Lung (tissue), 12 donors: ENCODE data around the gene SPATA20. TPM values are rescaled to one million over a fixed set of nuclear protein-coding genes. Genes with fewer than 3 reads are reported as not detected.

Source experiments
- ATAC-seq: fragments of 200-7000 bp; cut with Tn5 transposase; one replicate; pipeline ENCODE4 v1.9.1; 2020; ENCODE audit warnings: moderate number of reproducible peaks; ENCODE audit not compliant: insufficient read depth, low FRiP score
- DNase-seq, 3 donors: peaks; one replicate each; pipeline ENCODE4 v3.0.0-alpha.2; 2013 to 2017
- H3K27ac ChIP-seq, 2 donors: one replicate each; pipeline ENCODE4 v1.5.1; 2013; ENCODE audit warnings: mild to moderate bottlenecking in 2 of 2, moderate library complexity in 2 of 2, control low read depth in 1 of 2, inconsistent platforms in 1 of 2, low read depth in 1 of 2, low read length in 1 of 2
- H3K27me3 ChIP-seq, 3 donors: one replicate each; pipeline ENCODE4 v1.5.1; 2013; ENCODE audit warnings: low read length in 2 of 3; ENCODE audit not compliant: control insufficient read depth in 3 of 3, insufficient read depth in 3 of 3
- H3K36me3 ChIP-seq, 4 donors: one replicate each; pipeline ENCODE4 v1.5.1; 2013; ENCODE audit warnings: low read length in 4 of 4, mild to moderate bottlenecking in 1 of 4, moderate library complexity in 1 of 4; ENCODE audit not compliant: control insufficient read depth in 4 of 4, insufficient read depth in 4 of 4
- H3K4me1 ChIP-seq, 5 donors: one replicate each; pipeline ENCODE4 v1.5.1; 2013; ENCODE audit warnings: low read length in 5 of 5, mild to moderate bottlenecking in 2 of 5, moderate library complexity in 1 of 5; ENCODE audit not compliant: control insufficient read depth in 5 of 5, insufficient read depth in 5 of 5
- H3K4me3 ChIP-seq: one replicate; pipeline ENCODE4 v1.5.1; 2013; ENCODE audit warnings: mild to moderate bottlenecking, control low read depth, moderate library complexity
- H3K9ac ChIP-seq, 2 donors: one replicate each; pipeline ENCODE4 v1.5.1; 2013; ENCODE audit warnings: low read length in 2 of 2, control low read depth in 1 of 2; ENCODE audit not compliant: insufficient read depth in 1 of 2
- H3K9me3 ChIP-seq, 4 donors: one replicate each; pipeline ENCODE4 v1.5.1; 2013; ENCODE audit warnings: low read length in 3 of 4, mild to moderate bottlenecking in 1 of 4, moderate library complexity in 1 of 4; ENCODE audit not compliant: control insufficient read depth in 4 of 4, insufficient read depth in 3 of 4
- WGBS, 2 donors: extraction: QIAGEN DNeasy Blood & Tissue Kit; methylation state at CpG; one replicate each; pipeline ENCODE4 v1.1.7; 2013; 5-methylcytosine and 5-hydroxymethylcytosine counted together
- polyA plus RNA-seq, 2 donors: library from polyadenylated mRNA; stranded (reverse); fragments of 200-250 nt; gene quantifications; one replicate each; pipeline ENCODE4 v1.2.1, GENCODE V29; 2013
- total RNA-seq, 2 donors: library from RNA; depleted of rRNA in 1 of 2; stranded (reverse); fragments of >200 nt in 1 of 2; gene quantifications; one replicate each; pipeline ENCODE4 v1.2.1, GENCODE V29; 2014 to 2021
- TF ChIP-seq, protein P1 (sequence below): IDR thresholded peaks from 2 replicates; pipeline ENCODE4 v1.5.1; 2012; ENCODE audit warnings: mild to moderate bottlenecking; ENCODE audit errors: control extremely low read depth, extremely low read depth
- donor health status: control.
- donor health status: control.
- donor health status: Bipolar disorder and iron deficiency.
- donor health status: healthy.
- donor health status: DM: yes; HTN: yes; CAD: no.

SPATA20 gene
- total and polyA plus RNA-seq, 4 donors: 10.5 to 37.8 (median 29.0) TPM

DNA sequence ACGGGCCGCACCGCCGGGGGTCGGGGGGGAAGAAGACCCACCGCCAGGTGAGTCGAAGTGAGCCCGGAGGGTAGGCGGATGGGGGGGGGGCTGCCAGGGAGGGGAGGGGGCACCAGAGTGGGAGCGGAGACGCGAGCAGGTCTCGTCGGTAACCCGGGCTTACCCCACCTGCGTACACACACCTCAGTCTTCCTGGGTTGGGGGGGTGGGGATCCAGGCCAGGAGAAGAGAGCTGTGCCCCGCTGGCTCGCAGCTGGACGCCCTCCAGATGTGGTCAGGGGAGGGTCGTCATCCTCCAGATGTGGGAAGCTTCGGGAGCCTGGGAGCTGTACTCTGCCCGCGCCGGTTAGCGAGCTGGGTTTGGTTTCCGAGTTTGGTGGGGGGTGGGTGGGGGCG is 14.8 kb downstream of the SPATA20 start:
- peak in 1 of 3 donors; percentile 46 for DNase-seq
- ATAC-seq: no peak
- no peak overlapping the region for H3K9ac ChIP-seq
- no peak overlapping the region for H3K27ac ChIP-seq
- 0 to 1% methylated on average over 11 to 27 of the region's 27 CpGs for WGBS, 2 donors
- TF ChIP-seq, protein P1, sequence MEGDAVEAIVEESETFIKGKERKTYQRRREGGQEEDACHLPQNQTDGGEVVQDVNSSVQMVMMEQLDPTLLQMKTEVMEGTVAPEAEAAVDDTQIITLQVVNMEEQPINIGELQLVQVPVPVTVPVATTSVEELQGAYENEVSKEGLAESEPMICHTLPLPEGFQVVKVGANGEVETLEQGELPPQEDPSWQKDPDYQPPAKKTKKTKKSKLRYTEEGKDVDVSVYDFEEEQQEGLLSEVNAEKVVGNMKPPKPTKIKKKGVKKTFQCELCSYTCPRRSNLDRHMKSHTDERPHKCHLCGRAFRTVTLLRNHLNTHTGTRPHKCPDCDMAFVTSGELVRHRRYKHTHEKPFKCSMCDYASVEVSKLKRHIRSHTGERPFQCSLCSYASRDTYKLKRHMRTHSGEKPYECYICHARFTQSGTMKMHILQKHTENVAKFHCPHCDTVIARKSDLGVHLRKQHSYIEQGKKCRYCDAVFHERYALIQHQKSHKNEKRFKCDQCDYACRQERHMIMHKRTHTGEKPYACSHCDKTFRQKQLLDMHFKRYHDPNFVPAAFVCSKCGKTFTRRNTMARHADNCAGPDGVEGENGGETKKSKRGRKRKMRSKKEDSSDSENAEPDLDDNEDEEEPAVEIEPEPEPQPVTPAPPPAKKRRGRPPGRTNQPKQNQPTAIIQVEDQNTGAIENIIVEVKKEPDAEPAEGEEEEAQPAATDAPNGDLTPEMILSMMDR: no peak
- no peaks in the 10 kb centered on the region for H3K36me3 ChIP-seq
- H3K4me3 ChIP-seq: no peak overlapping the region
- no peaks in the 10 kb centered on the region for H3K9me3 ChIP-seq
- peaks cover 0 to 30% (median 6%) of the 10 kb centered on the region in 3 donors for H3K27me3 ChIP-seq
- peaks cover 0 to 68% (median 24%) of the 10 kb centered on the region in 5 donors for H3K4me1 ChIP-seq

DNA sequence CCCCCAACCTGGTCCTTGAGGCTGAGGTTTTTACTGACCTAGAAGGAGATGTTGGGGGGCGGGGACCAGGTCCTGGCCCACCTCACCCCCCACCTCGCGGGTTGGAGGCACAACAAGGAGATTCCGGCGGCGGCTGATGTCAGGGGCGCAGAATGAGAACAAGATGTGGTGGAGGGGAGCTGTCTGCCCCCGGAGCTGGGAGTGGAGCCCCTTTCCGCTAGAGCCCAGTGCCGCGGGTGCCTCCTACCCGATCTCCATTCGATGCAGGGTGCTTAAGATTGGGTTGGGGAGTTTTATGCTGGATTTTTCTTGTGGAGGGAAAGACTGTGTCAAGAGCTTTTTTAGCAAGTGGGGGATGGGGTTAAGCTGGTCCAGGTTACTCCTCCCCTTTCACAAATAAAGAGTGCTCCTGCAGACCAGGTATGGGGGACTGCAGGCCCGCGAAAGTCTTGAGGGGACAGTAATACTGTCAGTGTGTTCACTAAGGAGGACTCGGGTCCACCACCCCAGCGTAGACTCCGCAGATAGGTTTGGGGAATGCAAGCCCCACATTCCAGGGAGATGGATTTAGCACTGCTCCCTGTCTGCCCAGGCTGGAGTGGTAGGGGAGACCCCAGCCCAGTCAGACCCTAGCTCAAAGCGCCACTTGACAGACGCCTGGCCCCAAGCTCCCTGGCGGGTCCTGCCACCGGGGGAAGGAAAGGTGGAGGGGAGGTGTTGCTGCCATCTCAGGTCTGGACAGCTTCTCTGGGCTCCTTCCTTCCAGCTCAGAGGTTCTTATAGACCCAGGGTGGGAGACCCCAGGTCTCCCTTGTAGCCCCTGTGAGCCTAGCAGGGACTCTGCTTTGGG is 15.5 kb downstream of the SPATA20 start:
- H3K4me3 ChIP-seq: no peak overlapping the region
- H3K27me3 ChIP-seq: peaks cover 0 to 30% (median 6%) of the 10 kb centered on the region in 3 donors
- ATAC-seq: no peak
- no peak overlapping the region for H3K27ac ChIP-seq
- 12 to 17% methylated on average over 22 of the region's 22 CpGs for WGBS, 2 donors
- H3K4me1 ChIP-seq: peaks cover 0 to 73% (median 29%) of the 10 kb centered on the region in 5 donors
- no peaks in the 10 kb centered on the region for H3K9me3 ChIP-seq
- H3K9ac ChIP-seq: no peak overlapping the region
- TF ChIP-seq, protein P1: no peak
- no peaks in the 10 kb centered on the region for H3K36me3 ChIP-seq
- peak in 1 of 3 donors; percentile 30 for DNase-seq

DNA sequence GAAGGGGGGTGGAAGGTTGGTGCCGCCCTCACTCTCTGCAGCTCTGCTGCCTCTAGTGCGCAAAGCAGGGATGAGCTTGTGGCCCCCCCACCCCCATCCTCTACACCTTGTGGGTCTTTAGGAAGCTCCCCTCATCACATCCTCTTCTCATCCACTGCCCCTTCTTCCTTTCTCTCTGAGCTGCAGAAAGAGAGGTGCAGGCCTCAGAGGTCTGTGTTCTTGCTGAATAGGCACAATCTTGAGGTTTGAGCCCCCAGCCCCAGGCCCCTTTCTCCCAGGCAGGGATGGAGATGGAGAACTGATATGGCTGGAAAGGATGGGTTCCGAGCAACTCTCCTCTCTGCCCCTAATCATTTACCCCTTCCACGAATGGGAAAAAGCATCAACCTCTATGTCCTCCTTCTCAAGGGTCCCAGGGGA is 16.1 kb downstream of the SPATA20 start:
- no peak overlapping the region for H3K9ac ChIP-seq
- peaks cover 0 to 30% (median 6%) of the 10 kb centered on the region in 3 donors for H3K27me3 ChIP-seq
- peaks cover 0 to 70% (median 28%) of the 10 kb centered on the region in 5 donors for H3K4me1 ChIP-seq
- ATAC-seq: no peak
- DNase-seq: no peak
- no peak overlapping the region for H3K27ac ChIP-seq
- TF ChIP-seq, protein P1: no peak
- H3K9me3 ChIP-seq: no peaks in the 10 kb centered on the region
- no peak overlapping the region for H3K4me3 ChIP-seq
- WGBS, 2 donors: 60 to 62% methylated on average over 4 of the region's 4 CpGs
- peaks cover 0 to under 1% (median 0%) of the 10 kb centered on the region in 4 donors for H3K36me3 ChIP-seq
